GM19099 (cell line): Measurements from ENCODE around the gene INCA1.

ENCODE experiments used
- POLR2A ChIP-seq: IDR thresholded peaks from 3 replicates; pipeline ENCODE4 v1.6.1; 2011; ENCODE audit warnings: low read depth; ENCODE audit not compliant: insufficient read length; ENCODE audit errors: extremely low read depth

INCA1 gene

GRCh38 chr17:5023588-5024147 is 26.3 kb upstream of the INCA1 start:
- TF ChIP-seq POLR2A = no peak

- no peak for TF ChIP-seq POLR2A
Observed at GRCh38 chr17:5022171-5022711, 24.9 kb upstream of the INCA1 start.

GRCh38 chr17:5020502-5021023 is 23.2 kb upstream of the INCA1 start:
- no peak for TF ChIP-seq POLR2A

- no peak for TF ChIP-seq POLR2A
Observed at GRCh38 chr17:5019475-5019956, 22.2 kb upstream of the INCA1 start.

GRCh38 chr17:5014357-5014756 is 17.0 kb upstream of the INCA1 start:
- no peak for TF ChIP-seq POLR2A

- no peak for TF ChIP-seq POLR2A
Observed at GRCh38 chr17:5011928-5012327, 14.6 kb upstream of the INCA1 start.

GRCh38 chr17:5003214-5003867 is 6.0 kb upstream of the INCA1 start:
- no peak for TF ChIP-seq POLR2A

GRCh38 chr17:5002121-5002788 is 4.9 kb upstream of the INCA1 start:
- no peak for TF ChIP-seq POLR2A

GRCh38 chr17:5000237-5000639 is 2.9 kb upstream of the INCA1 start:
- TF ChIP-seq POLR2A = no peak

- no peak for TF ChIP-seq POLR2A
Observed at GRCh38 chr17:4999430-5000093, 2.2 kb upstream of the INCA1 start.

- peak; percentile 41 for TF ChIP-seq POLR2A
Observed at GRCh38 chr17:4998732-4999429, 1.6 kb upstream of the INCA1 start.

GRCh38 chr17:4998027-4998731 is 857 bp upstream of the INCA1 start:
- TF ChIP-seq POLR2A = no peak

GRCh38 chr17:4994081-4994595 is 3.2 kb downstream of the INCA1 start:
- TF ChIP-seq POLR2A = no peak
